Naive thymus-derived CD4-positive, alpha-beta T cell (primary cell): ENCODE measurements around the gene TEX264. TPM values are rescaled to one million over a fixed set of nuclear protein-coding genes. Genes with fewer than 3 reads are reported as not detected.

ENCODE experiments used
- ATAC-seq: fragments of 150-1000 bp; cut with Tn5 transposase; 2 replicates; pipeline ENCODE4 v1.10.0; 2021; ENCODE audit warnings: mild to moderate bottlenecking, moderate library complexity
- CTCF ChIA-PET: fragments of 350-600 bp; sonication (Branson Sonifier 250); formaldehyde crosslinking; loops from one replicate; lab custom pipeline; 2021; ENCODE audit warnings: antibody characterized with exemption; lab: Charles Lee
- POLR2A ChIA-PET: fragments of 350-600 bp; sonication (Branson Sonifier 250); formaldehyde crosslinking; loops from one replicate; lab custom pipeline; 2021; ENCODE audit warnings: antibody characterized with exemption, inconsistent platforms; lab: Charles Lee
- DNase-seq, 9 donors: peaks; one replicate each; pipeline versions ENCODE4 v3.0.0 to v3.0.0-alpha.2; 2020 to 2022; ENCODE audit warnings: mixed read lengths in 1 of 9
- H3K27ac ChIP-seq: one replicate; pipeline ENCODE4 v1.7.0; 2013; ENCODE audit warnings: mild to moderate bottlenecking, low read depth, low read length, moderate library complexity
- H3K27me3 ChIP-seq, 2 donors: one replicate each; pipeline ENCODE4 v1.7.0; 2013; ENCODE audit warnings: low read length in 2 of 2, mild to moderate bottlenecking in 2 of 2, moderate library complexity in 2 of 2; ENCODE audit not compliant: control insufficient read depth in 2 of 2, insufficient read depth in 2 of 2
- H3K36me3 ChIP-seq, 3 experiments: 1 replicate in 2 of 3; 2 replicates in 1 of 3; pipeline ENCODE4 v1.7.0; 2013; ENCODE audit warnings: low read length in 3 of 3, mild to moderate bottlenecking in 3 of 3, moderate library complexity in 1 of 3; ENCODE audit not compliant: insufficient read depth in 3 of 3, control insufficient read depth in 2 of 3
- H3K4me1 ChIP-seq, 2 donors: one replicate each; pipeline ENCODE4 v1.7.0; 2013; ENCODE audit warnings: low read length in 2 of 2, mild to moderate bottlenecking in 2 of 2, moderate library complexity in 1 of 2; ENCODE audit not compliant: control insufficient read depth in 2 of 2, insufficient read depth in 2 of 2
- H3K4me3 ChIP-seq: 2 replicates; pipeline ENCODE4 v1.7.0; 2013; ENCODE audit warnings: mild to moderate bottlenecking, low read length
- H3K9me3 ChIP-seq, 3 experiments: 1 replicate in 2 of 3; 2 replicates in 1 of 3; pipeline ENCODE4 v1.7.0; 2013; ENCODE audit warnings: low read length in 3 of 3; ENCODE audit not compliant: control insufficient read depth in 2 of 3
- H3K27ac Mint-ChIP-seq, 9 donors: one replicate each; pipeline ENCODE4 v1.8.0; 2020 to 2022; ENCODE audit warnings: mixed read lengths in 9 of 9, mild to moderate bottlenecking in 8 of 9, moderate library complexity in 5 of 9, inconsistent platforms in 2 of 9
- H3K27me3 Mint-ChIP-seq, 5 donors: one replicate each; pipeline ENCODE4 v1.8.0; 2021 to 2022; ENCODE audit warnings: mixed read lengths in 5 of 5, mild to moderate bottlenecking in 1 of 5
- H3K36me3 Mint-ChIP-seq, 5 donors: one replicate each; pipeline ENCODE4 v1.8.0; 2020 to 2022; ENCODE audit warnings: mixed read lengths in 5 of 5, mild to moderate bottlenecking in 3 of 5, inconsistent platforms in 1 of 5
- H3K4me1 Mint-ChIP-seq, 7 donors: one replicate each; pipeline ENCODE4 v1.8.0; 2020 to 2022; ENCODE audit warnings: mixed read lengths in 7 of 7, mild to moderate bottlenecking in 3 of 7, inconsistent platforms in 1 of 7
- H3K4me3 Mint-ChIP-seq, 10 donors: one replicate each; pipeline ENCODE4 v1.8.0; 2020 to 2022; ENCODE audit warnings: mild to moderate bottlenecking in 10 of 10, mixed read lengths in 10 of 10, moderate library complexity in 6 of 10, inconsistent platforms in 2 of 10
- H3K9me3 Mint-ChIP-seq, 11 donors: one replicate each; pipeline ENCODE4 v1.8.0; 2020 to 2022; ENCODE audit warnings: mixed read lengths in 11 of 11, mild to moderate bottlenecking in 4 of 11, inconsistent platforms in 1 of 11, moderate library complexity in 1 of 11
- intact Hi-C, 2 donors: fragments of 100-400 bp; cut with micrococcal nuclease; formaldehyde crosslinking; loops; one replicate each; pipeline ENCODE4 v1.15.1; 2023
- polyA plus RNA-seq, 2 donors: library from polyadenylated mRNA; unstranded; fragments of 300-500 nt; fragmentation: Illumina TruSeq; gene quantifications; one replicate each; pipeline ENCODE4 v1.2.3, GENCODE V29; 2021
- total RNA-seq, 6 experiments: library from RNA in 5 of 6; stranded (reverse) in 5 of 6; gene quantifications; 1 replicate in 5 of 6; 2 replicates in 1 of 6; pipeline ENCODE4 v1.2.3 and lab custom pipeline; 2021 to 2026

TEX264 gene
- total and polyA plus RNA-seq, 7 experiments from 2014 or later, result 34.4 to 115 (median 44.2) TPM

DNA sequence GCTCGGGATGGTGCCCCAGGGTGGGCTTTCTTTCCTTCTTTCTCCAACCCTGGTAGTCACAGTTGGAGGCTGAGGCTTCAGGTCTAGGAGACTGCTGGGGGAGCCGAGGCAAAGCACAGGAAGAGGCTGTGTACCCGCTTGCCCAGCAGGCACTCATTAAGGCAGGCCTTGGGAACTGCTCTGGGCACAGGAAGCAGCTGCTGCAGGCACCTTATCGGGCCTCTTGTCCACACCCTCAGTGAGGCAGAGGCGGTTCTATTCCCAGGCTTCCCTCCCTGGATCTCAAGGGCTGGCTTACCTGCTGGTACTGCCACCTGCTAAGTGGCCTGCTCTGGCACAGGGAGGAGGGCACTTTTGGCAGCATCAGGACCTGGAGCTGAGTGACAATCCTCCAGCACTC lies 20.0 kb downstream of the TEX264 start:
- Histone ChIP-seq H3K9me3 (no peaks in the 10 kb centered on the region), H3K27me3 (no peaks in the 10 kb centered on the region), H3K36me3 (peaks cover 0 to 64% (median 3%) of the 10 kb centered on the region in 3 experiments), H3K4me3 (no peak overlapping the region), H3K27ac (no peak overlapping the region), H3K4me1 (peaks cover 36 to 40% of the 10 kb centered on the region in 2 donors)
- CTCF ChIA-PET, result interaction anchor here (1.1 to 1.5 kb wide), 3 partner anchors 9 to 17 kb away, joined by 5 to 7 read pairs (median 6); no protein-coding TSS in a partner anchor
- H3K27me3 Mint-ChIP-seq, result no peaks in the 10 kb centered on the region
- peaks cover 3 to 35% (median 12%) of the 10 kb centered on the region in 5 donors for H3K36me3 Mint-ChIP-seq
- POLR2A ChIA-PET, result interaction anchor here (0.7 kb wide), 1 partner anchor 188 kb away, joined by 3 read pairs; no protein-coding TSS in a partner anchor
- H3K9me3 Mint-ChIP-seq, result no peaks in the 10 kb centered on the region
- DNase-seq (no peak), ATAC-seq (no peak)
- peak overlapping the region in 4 of 9 donors; percentile 39 to 65 (median 52) for H3K27ac Mint-ChIP-seq
- intact Hi-C loops, result no loop called here
- H3K4me3 Mint-ChIP-seq, result no peak overlapping the region
- peaks cover 35 to 71% (median 59%) of the 10 kb centered on the region in 7 donors for H3K4me1 Mint-ChIP-seq

DNA sequence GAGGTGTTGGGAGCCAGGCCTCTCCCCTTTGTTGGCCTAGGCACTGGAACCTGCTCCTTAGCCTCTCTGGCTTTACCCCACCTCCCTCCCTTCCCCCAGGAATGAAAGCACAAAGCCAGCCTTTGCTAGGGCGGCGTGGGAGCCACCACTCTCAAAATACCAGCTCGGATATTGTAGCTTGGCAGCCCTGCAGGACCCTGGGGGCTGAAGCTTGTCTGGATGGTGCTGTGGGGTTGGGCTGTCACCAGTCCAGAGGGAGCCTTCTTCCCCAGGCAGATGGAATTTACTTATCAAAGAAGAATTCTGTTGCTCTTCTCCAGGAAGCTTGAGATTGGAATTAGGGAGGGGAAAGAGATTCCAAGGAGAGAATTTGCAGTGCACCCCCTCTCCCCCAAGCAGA lies 20.9 kb downstream of the TEX264 start:
- no peak overlapping the region for H3K27ac ChIP-seq
- H3K36me3 ChIP-seq, result peaks cover 0 to 74% (median 3%) of the 10 kb centered on the region in 3 experiments
- H3K4me3 ChIP-seq, result no peak overlapping the region
- ChIA-PET POLR2A (interaction anchor here (0.5 to 0.7 kb wide), 2 partner anchors 192 kb away, joined by 4 read pairs; partner anchors contain the start of gene DCAF1), CTCF (interaction anchor here (1.5 kb wide), 1 partner anchor 10 kb away, joined by 6 read pairs; no protein-coding TSS in a partner anchor)
- Mint-ChIP-seq H3K27ac (peak overlapping the region in 3 of 9 donors; percentile 45 to 70 (median 63)), H3K27me3 (no peaks in the 10 kb centered on the region), H3K9me3 (no peaks in the 10 kb centered on the region), H3K36me3 (peaks cover under 1 to 40% (median 12%) of the 10 kb centered on the region in 5 donors), H3K4me1 (peaks cover 28 to 63% (median 52%) of the 10 kb centered on the region in 7 donors), H3K4me3 (peak overlapping the region in 1 of 10 donors; percentile 56)
- intact Hi-C loops, result no loop called here
- peaks cover 27 to 30% of the 10 kb centered on the region in 2 donors for H3K4me1 ChIP-seq
- no peaks in the 10 kb centered on the region for H3K27me3 ChIP-seq
- no peak for DNase-seq
- no peaks in the 10 kb centered on the region for H3K9me3 ChIP-seq
- no peak for ATAC-seq

GRCh38 chr3:51692980-51693395 lies 21.9 kb downstream of the TEX264 start:
- intact Hi-C loops, result no loop called here
- no peak overlapping the region for H3K27ac Mint-ChIP-seq

DNA sequence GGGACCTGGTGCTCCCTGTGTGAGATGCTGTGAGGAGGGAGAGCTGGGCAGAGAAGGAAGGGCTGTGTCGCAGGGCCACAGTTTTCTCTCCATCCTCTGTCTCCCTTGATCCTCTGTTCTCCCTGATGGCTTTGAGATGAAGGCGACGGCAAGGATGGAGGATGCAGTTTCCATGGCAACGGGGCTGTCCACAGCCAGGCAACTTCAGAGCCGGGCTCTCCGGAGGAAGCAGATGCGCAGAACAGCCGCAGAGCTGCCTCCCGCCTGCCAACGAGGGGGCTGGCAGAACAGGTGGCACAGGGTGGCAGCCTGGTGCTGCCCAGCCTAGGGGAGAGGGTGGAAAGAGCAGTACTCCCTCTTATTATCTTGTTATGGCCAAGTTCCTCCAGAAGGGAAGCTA lies 25.9 kb downstream of the TEX264 start:
- no peak for DNase-seq
- ATAC-seq, result no peak
- no peaks in the 10 kb centered on the region for H3K27me3 Mint-ChIP-seq
- peaks cover 7 to 18% of the 10 kb centered on the region in 2 donors for H3K4me1 ChIP-seq
- intact Hi-C loops, result no loop called here
- ChIA-PET POLR2A (interaction anchor here (0.5 kb wide), 1 partner anchor 168 kb away, joined by 3 read pairs; no protein-coding TSS in a partner anchor), CTCF (no interaction called here)
- H3K27me3 ChIP-seq, result no peaks in the 10 kb centered on the region
- H3K4me3 Mint-ChIP-seq, result peak overlapping the region in 1 of 10 donors; percentile 14
- no peak overlapping the region for H3K27ac Mint-ChIP-seq
- peaks cover 17 to 50% (median 41%) of the 10 kb centered on the region in 7 donors for H3K4me1 Mint-ChIP-seq
- H3K4me3 ChIP-seq, result no peak overlapping the region
- H3K9me3 ChIP-seq, result no peaks in the 10 kb centered on the region
- peaks cover 0 to 97% (median 3%) of the 10 kb centered on the region in 3 experiments for H3K36me3 ChIP-seq
- no peaks in the 10 kb centered on the region for H3K9me3 Mint-ChIP-seq
- no peak overlapping the region for H3K27ac ChIP-seq
- peaks cover 5 to 36% (median 8%) of the 10 kb centered on the region in 5 donors for H3K36me3 Mint-ChIP-seq

More at GRCh38 chr3:51692980-51693395, 21.9 kb downstream of the TEX264 start:
- Histone ChIP-seq H3K36me3 (peaks cover 0 to 75% (median 3%) of the 10 kb centered on the region in 3 experiments), H3K4me1 (peaks cover 17 to 20% of the 10 kb centered on the region in 2 donors), H3K4me3 (no peak overlapping the region), H3K9me3 (no peaks in the 10 kb centered on the region), H3K27me3 (no peaks in the 10 kb centered on the region), H3K27ac (no peak overlapping the region)
- ATAC-seq (peak; percentile 24), DNase-seq (no peak)
- Mint-ChIP-seq H3K27me3 (no peaks in the 10 kb centered on the region), H3K4me1 (peaks cover 18 to 63% (median 50%) of the 10 kb centered on the region in 7 donors), H3K4me3 (no peak overlapping the region), H3K9me3 (no peaks in the 10 kb centered on the region), H3K36me3 (peaks cover 1 to 39% (median 6%) of the 10 kb centered on the region in 5 donors)
- ChIA-PET CTCF (no interaction called here), POLR2A (no interaction called here)

DNA sequence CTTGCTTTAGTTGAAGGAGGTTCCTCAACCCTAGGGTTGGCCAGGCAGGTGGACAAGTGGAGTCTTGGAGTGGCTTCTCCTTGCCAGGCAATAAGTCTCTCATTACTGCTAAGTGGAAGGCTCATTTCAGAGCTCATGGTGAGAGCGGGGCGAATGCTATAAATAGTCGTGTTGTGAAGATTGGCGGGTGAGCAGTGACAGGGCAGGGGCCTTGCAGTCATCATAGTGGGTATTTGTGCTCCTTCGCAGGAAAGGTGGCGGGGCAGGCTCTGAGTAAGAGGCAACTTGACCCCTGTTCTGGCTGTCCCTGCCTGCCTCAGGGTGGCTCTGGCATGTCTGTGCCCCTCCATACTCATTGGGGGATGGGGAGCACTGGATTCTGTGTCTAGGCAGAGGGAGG lies 27.2 kb downstream of the TEX264 start:
- Histone ChIP-seq H3K27me3 (no peaks in the 10 kb centered on the region), H3K4me3 (no peak overlapping the region), H3K27ac (peak overlapping the region; percentile 5), H3K9me3 (no peaks in the 10 kb centered on the region), H3K4me1 (peaks cover 0 to 18% of the 10 kb centered on the region in 2 donors), H3K36me3 (peaks cover 0 to 97% (median 3%) of the 10 kb centered on the region in 3 experiments)
- H3K9me3 Mint-ChIP-seq, result no peaks in the 10 kb centered on the region
- no peak for ATAC-seq
- CTCF ChIA-PET, result interaction anchor here (1.3 to 1.4 kb wide), 2 partner anchors 16 to 28 kb away, joined by 3 to 5 read pairs; no protein-coding TSS in a partner anchor
- peak overlapping the region in 4 of 9 donors; percentile 42 to 87 (median 72) for H3K27ac Mint-ChIP-seq
- POLR2A ChIA-PET, result no interaction called here
- intact Hi-C loops, result no loop called here
- peak overlapping the region in 1 of 10 donors; percentile 14 for H3K4me3 Mint-ChIP-seq
- DNase-seq, result no peak
- peaks cover 5 to 36% (median 8%) of the 10 kb centered on the region in 5 donors for H3K36me3 Mint-ChIP-seq
- H3K4me1 Mint-ChIP-seq, result peaks cover 15 to 41% (median 40%) of the 10 kb centered on the region in 7 donors
- no peaks in the 10 kb centered on the region for H3K27me3 Mint-ChIP-seq

GRCh38 chr3:51700403-51700802 lies 29.4 kb downstream of the TEX264 start:
- peak overlapping the region; percentile 42 for H3K27ac ChIP-seq
- no peaks in the 10 kb centered on the region for H3K27me3 Mint-ChIP-seq
- intact Hi-C loops, result no loop called here
- H3K36me3 ChIP-seq, result peaks cover 0 to 97% (median 2%) of the 10 kb centered on the region in 3 experiments
- no peaks in the 10 kb centered on the region for H3K27me3 ChIP-seq
- ATAC-seq (no peak), DNase-seq (no peak)
- peaks cover 0 to 33% (median 8%) of the 10 kb centered on the region in 5 donors for H3K36me3 Mint-ChIP-seq
- no peak overlapping the region for H3K4me3 Mint-ChIP-seq
- peaks cover 0 to 18% of the 10 kb centered on the region in 2 donors for H3K4me1 ChIP-seq
- H3K27ac Mint-ChIP-seq, result no peak overlapping the region
- H3K9me3 Mint-ChIP-seq, result no peaks in the 10 kb centered on the region
- H3K4me3 ChIP-seq, result no peak overlapping the region
- peaks cover 9 to 40% (median 32%) of the 10 kb centered on the region in 7 donors for H3K4me1 Mint-ChIP-seq
- ChIA-PET POLR2A (no interaction called here), CTCF (no interaction called here)
- H3K9me3 ChIP-seq, result no peaks in the 10 kb centered on the region
